Common myeloid progenitor, CD34-positive (primary cell): ENCODE results near the gene TST.
"Not testable (repeated sequence)": the region's sequence is repeated elsewhere in the genome, so short reads cannot be mapped to it uniquely, and the experiment has no call there.

Experiments
- CTCF ChIA-PET: fragments of 350-600 bp; sonication (Branson Sonifier 250); formaldehyde crosslinking; loops from one replicate; lab custom pipeline; 2021; ENCODE audit warnings: antibody characterized with exemption; lab: Charles Lee
- POLR2A ChIA-PET: fragments of 350-600 bp; sonication (Branson Sonifier 250); formaldehyde crosslinking; loops from one replicate; lab custom pipeline; 2021; ENCODE audit warnings: antibody characterized with exemption; lab: Charles Lee
- DNase-seq, 3 donors: peaks; one replicate each; pipeline versions ENCODE4 v3.0.0 to v3.0.0-alpha.2; 2013
- H3K27ac ChIP-seq, 2 experiments: 1 replicate in 1 of 2; 2 replicates in 1 of 2; pipeline ENCODE4 v1.7.0; 2013; ENCODE audit warnings: inconsistent platforms in 2 of 2, low read length in 2 of 2, mild to moderate bottlenecking in 2 of 2, low read depth in 1 of 2, moderate library complexity in 1 of 2; ENCODE audit not compliant: severe bottlenecking in 2 of 2, insufficient read depth in 1 of 2, poor library complexity in 1 of 2
- H3K27me3 ChIP-seq, 5 experiments: replicated peaks in 2 of 5; 1 replicate in 3 of 5; 2 replicates in 2 of 5; pipeline versions ENCODE4 v1.6.1 to v1.7.0; 2013; ENCODE audit warnings: low read length in 4 of 5, mild to moderate bottlenecking in 2 of 5, moderate library complexity in 2 of 5, inconsistent platforms in 1 of 5; ENCODE audit not compliant: insufficient read depth in 5 of 5, control insufficient read depth in 4 of 5
- H3K36me3 ChIP-seq, 4 experiments: 1 replicate in 2 of 4; 2 replicates in 2 of 4; pipeline versions ENCODE4 v1.6.1 to v1.7.0; 2013; ENCODE audit warnings: low read length in 3 of 4, control low read depth in 1 of 4, mild to moderate bottlenecking in 1 of 4; ENCODE audit not compliant: control insufficient read depth in 4 of 4, insufficient read depth in 4 of 4
- H3K4me1 ChIP-seq, 4 experiments: 1 replicate in 3 of 4; 2 replicates in 1 of 4; pipeline versions ENCODE4 v1.6.1 to v1.7.1; 2013; ENCODE audit warnings: low read length in 3 of 4, mild to moderate bottlenecking in 3 of 4, control low read depth in 1 of 4, inconsistent platforms in 1 of 4, moderate library complexity in 1 of 4; ENCODE audit not compliant: control insufficient read depth in 4 of 4, insufficient read depth in 4 of 4; ENCODE audit errors: control extremely low read depth in 1 of 4
- H3K4me3 ChIP-seq, 7 experiments: 1 replicate in 4 of 7; 2 replicates in 3 of 7; pipeline versions ENCODE4 v1.5.1 to v1.7.0; 2013; ENCODE audit warnings: mild to moderate bottlenecking in 7 of 7, low read length in 6 of 7, moderate library complexity in 6 of 7, inconsistent platforms in 2 of 7, low read depth in 2 of 7, control low read depth in 1 of 7; ENCODE audit not compliant: insufficient read depth in 4 of 7, control insufficient read depth in 1 of 7; ENCODE audit errors: extremely low read depth in 1 of 7
- H3K9me3 ChIP-seq, 5 experiments: 1 replicate in 4 of 5; 2 replicates in 1 of 5; pipeline versions ENCODE4 v1.6.1 to v1.7.1; 2013; ENCODE audit warnings: low read length in 4 of 5, mild to moderate bottlenecking in 2 of 5, inconsistent platforms in 1 of 5, low read depth in 1 of 5, moderate library complexity in 1 of 5; ENCODE audit not compliant: control insufficient read depth in 4 of 5, insufficient read depth in 2 of 5; ENCODE audit errors: control extremely low read depth in 1 of 5
- WGBS: methylation state at CpG from one replicate; pipeline ENCODE4 v1.1.5; 2013; ENCODE audit not compliant: insufficient coverage; 5-methylcytosine and 5-hydroxymethylcytosine counted together

The TST gene

DNA sequence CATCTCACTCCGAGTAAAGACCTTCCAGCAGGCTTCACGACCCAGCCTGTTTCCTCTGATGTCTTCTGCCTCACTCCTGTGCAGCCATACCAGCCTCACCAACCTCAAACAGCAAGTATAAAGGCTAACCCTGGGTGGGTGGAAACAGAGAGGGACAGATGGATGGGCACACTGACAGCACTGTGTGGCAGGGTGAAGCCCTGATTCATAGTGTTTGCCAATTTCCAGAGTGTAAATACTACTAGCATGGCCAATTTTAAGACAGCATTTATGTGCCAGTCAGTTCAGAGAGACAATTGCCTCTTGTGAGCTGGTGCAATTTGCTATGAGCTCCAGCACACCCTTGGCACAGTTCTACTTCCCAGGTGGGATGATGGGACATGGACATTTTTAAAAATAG lies 21.5 kb downstream of the TST start:
- no peaks in the 10 kb centered on the region for H3K4me1 ChIP-seq
- ChIA-PET CTCF (interaction anchor here (0.8 to 1.5 kb wide), 6 partner anchors 9 to 141 kb away, joined by 3 to 4 read pairs (median 4); a partner anchor contains a TSS), POLR2A (no interaction called here)
- H3K27ac ChIP-seq: no peak overlapping the region
- no peaks in the 10 kb centered on the region for H3K36me3 ChIP-seq
- no peak overlapping the region for H3K4me3 ChIP-seq
- H3K27me3 ChIP-seq: peaks cover 0 to 5% (median 1%) of the 10 kb centered on the region in 5 experiments
- H3K9me3 ChIP-seq: no peaks in the 10 kb centered on the region
- no peak for DNase-seq
- no CpG with 5 or more reads among the region's 2 CpGs for WGBS

DNA sequence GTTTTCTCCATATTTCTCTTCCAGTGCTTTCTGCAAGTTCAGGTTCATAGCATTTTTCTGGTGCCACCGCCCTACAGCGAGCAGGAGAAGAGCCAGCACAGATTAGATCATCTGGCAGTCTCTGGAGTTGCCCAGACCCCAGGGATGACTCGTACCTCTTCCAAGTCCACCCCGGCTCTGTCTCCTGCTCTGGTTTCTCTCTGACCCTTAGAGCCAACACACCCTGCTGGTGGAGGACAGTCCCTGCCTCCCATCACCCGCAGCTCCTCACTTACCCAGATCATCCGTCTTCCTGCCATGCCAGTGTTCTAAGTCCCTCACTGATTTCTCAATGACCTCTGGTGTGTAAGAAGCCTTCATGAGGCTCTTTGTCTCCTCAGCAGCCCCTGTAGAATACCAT lies 28.0 kb downstream of the TST start:
- ChIA-PET POLR2A (no interaction called here), CTCF (interaction anchor here (1.2 to 2.9 kb wide), 2 partner anchors 9 to 11 kb away, joined by 3 to 9 read pairs; no protein-coding TSS in a partner anchor)
- no peak overlapping the region for H3K27ac ChIP-seq
- H3K9me3 ChIP-seq: peaks cover 0 to 2% (median 0%) of the 10 kb centered on the region in 5 experiments
- no peaks in the 10 kb centered on the region for H3K36me3 ChIP-seq
- no peaks in the 10 kb centered on the region for H3K4me1 ChIP-seq
- no peak for DNase-seq
- H3K4me3 ChIP-seq: no peak overlapping the region
- 81% methylated on average over 6 of the region's 6 CpGs for WGBS
- H3K27me3 ChIP-seq: peaks cover 0 to 23% (median 4%) of the 10 kb centered on the region in 5 experiments

DNA sequence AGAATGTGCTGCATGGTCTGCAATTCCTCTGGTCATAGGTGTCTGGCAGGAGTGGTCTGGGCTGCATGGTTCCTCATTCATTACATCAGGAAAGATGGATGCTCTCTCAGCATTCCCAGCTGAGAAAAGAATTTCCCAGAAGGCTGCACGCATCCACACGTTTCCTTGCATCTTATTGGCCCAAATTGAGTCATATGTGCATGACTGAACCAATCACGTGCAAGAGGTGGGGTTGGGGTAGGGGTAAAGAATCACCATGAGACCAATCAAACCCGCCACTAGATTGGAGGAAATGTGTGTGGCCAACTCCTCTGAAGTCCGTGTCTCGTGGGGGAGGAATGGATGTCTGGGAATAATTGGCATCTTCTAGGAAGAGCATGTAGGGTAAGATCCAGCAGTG lies 28.8 kb downstream of the TST start:
- ChIA-PET CTCF (interaction anchor here (1.2 kb wide), 2 partner anchors 10 to 13 kb away, joined by 3 read pairs; no protein-coding TSS in a partner anchor), POLR2A (no interaction called here)
- H3K4me1 ChIP-seq: no peaks in the 10 kb centered on the region
- H3K36me3 ChIP-seq: no peaks in the 10 kb centered on the region
- DNase-seq: no peak
- H3K4me3 ChIP-seq: no peak overlapping the region
- H3K9me3 ChIP-seq: peaks cover 0 to 7% (median 5%) of the 10 kb centered on the region in 5 experiments
- 87% methylated on average over 6 of the region's 6 CpGs for WGBS
- no peak overlapping the region for H3K27ac ChIP-seq
- peaks cover 0 to 23% (median 4%) of the 10 kb centered on the region in 5 experiments for H3K27me3 ChIP-seq

DNA sequence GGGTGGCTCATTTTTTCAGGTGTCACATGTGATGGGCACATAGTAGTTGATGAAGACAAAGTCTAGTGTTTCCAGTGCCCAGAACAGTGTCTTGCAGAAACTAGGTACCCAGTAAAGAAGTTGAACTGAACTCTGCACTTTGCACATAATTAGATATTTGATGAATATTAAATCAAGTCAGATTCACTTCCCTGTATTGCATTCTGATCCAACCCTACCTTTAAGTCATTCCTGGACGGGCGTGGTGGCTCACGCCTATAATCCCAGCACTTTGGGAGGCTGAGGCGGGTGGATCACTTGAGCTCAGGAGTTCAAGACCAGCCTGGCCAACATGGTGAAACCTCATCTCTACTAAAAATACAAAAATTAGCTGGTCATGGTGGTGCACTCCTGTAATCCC lies 30.2 kb downstream of the TST start:
- H3K27ac ChIP-seq, POLR2A ChIA-PET, H3K9me3 ChIP-seq, H3K4me3 ChIP-seq, H3K4me1 ChIP-seq, H3K36me3 ChIP-seq, DNase-seq: not testable (repeated sequence)
- WGBS: no CpG with 5 or more reads among the region's 4 CpGs
- CTCF ChIA-PET: interaction anchor here (1.1 kb wide), 1 partner anchor 445 kb away, joined by 3 read pairs; no protein-coding TSS in a partner anchor
- H3K27me3 ChIP-seq: peaks cover 0 to 25% (median 4%) of the 10 kb centered on the region in 5 experiments

DNA sequence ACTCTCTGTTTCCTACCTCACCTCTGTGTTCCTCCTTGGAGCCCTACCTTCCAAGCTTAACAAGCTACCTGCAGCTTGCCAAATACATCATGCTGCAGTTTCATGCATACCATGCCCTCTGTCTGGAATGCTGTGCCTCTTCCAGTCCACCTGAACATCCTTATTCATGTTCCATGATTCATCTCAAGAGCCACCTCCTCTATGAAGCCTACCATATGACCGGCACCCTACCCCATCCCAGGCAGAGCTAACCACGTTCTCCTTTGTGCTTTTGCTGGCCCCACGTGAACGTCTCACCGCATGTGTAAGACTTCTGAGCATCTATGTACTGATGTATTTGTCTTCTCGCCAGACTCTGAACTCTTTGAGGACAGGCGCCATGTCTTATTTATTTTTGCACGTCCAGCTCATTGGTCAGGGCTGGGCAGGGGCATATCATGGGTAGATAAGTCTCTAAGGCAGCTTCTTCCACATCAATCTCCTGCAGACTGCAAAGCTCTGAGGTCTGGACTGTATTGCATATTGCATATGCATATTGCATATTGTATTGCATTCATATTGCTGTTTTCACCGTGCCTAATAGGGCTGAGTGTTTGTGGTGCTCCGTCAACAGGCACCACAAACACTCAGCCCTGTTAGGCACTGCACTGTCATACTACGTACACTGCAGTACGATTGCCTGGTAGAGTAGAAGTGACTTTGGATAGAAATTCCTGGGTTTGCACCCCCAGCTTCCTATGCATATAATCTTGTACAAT lies 31.0 kb downstream of the TST start:
- Histone ChIP-seq H3K4me1 (no peaks in the 10 kb centered on the region), H3K36me3 (no peaks in the 10 kb centered on the region), H3K4me3 (no peak overlapping the region), H3K9me3 (peaks cover 0 to 7% (median 6%) of the 10 kb centered on the region in 5 experiments), H3K27ac (no peak overlapping the region), H3K27me3 (peaks cover 0 to 25% (median 4%) of the 10 kb centered on the region in 5 experiments)
- no peak for DNase-seq
- ChIA-PET POLR2A (no interaction called here), CTCF (interaction anchor here (0.6 to 2.0 kb wide), 4 partner anchors 9 to 444 kb away, joined by 3 to 7 read pairs (median 4); no protein-coding TSS in a partner anchor)
- 76% methylated on average over 12 of the region's 12 CpGs for WGBS

DNA sequence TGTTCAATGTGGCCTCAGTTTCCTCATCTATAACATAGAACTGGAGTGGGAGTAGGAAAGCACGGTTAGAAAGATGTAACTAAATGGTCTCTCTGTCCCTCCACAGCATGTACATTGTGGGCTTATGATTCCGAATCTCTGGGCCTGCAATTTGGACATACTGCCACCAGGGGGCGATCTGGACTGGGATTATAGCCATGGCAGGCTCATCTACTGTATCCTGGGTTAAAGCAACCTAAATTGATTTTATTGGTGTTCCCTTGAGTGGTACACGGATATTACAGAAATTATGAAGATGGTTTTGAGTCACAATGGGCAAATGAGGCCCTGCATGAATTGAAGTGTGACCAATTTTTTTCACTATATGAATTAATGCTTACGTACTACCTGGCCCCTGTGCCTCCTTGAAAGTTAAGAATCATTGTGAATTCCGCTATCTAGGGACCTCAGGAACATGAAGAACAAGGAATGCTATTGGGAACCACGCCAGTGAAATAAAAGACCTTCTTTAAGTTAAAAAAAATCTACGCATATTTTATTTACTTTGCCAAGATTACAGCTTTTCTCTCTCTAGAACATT lies 32.9 kb downstream of the TST start:
- H3K36me3 ChIP-seq: no peaks in the 10 kb centered on the region
- peaks cover 0 to 26% (median 4%) of the 10 kb centered on the region in 5 experiments for H3K27me3 ChIP-seq
- 67% methylated on average over 5 of the region's 8 CpGs for WGBS
- DNase-seq: peak; percentile 14 to 54 (median 25)
- H3K4me1 ChIP-seq: no peaks in the 10 kb centered on the region
- H3K4me3 ChIP-seq: no peak overlapping the region
- CTCF ChIA-PET: interaction anchor here (1.0 to 2.0 kb wide), 4 partner anchors 9 to 229 kb away, joined by 3 to 7 read pairs (median 3); no protein-coding TSS in a partner anchor
- H3K9me3 ChIP-seq: peaks cover 0 to 7% (median 6%) of the 10 kb centered on the region in 5 experiments
- POLR2A ChIA-PET: no interaction called here
- H3K27ac ChIP-seq: no peak overlapping the region
